ENCODE data around the gene CEP192.

GRCh38 chr18:13019301-13019700 lies 28.1 kb downstream of the CEP192 start:
- no peak for TF ChIP-seq POLR2AphosphoS5 (IDR thresholded peaks at IDR 0.05; ENCODE audit: low read depth, low read length)
- TF ChIP-seq POLR2A (IDR thresholded peaks at IDR 0.05; ENCODE audit: low read depth, low read length): no peak
- TF ChIP-seq TAF1 (IDR thresholded peaks at IDR 0.05; ENCODE audit: borderline replicate concordance, low read depth, low read length): no peak
